CD4-positive, alpha-beta T cell (primary cell): ENCODE results near the gene STK26. TPM values are rescaled to one million over a fixed set of nuclear protein-coding genes. Genes with fewer than 3 reads are reported as not detected.
"Not testable (repeated sequence)": the region's sequence is repeated elsewhere in the genome, so short reads cannot be mapped to it uniquely, and the experiment has no call there.

Experiments
- ATAC-seq: fragments of 200-7000 bp; cut with Tn5 transposase; one replicate; pipeline ENCODE4 v1.10.0; 2022; ENCODE audit warnings: mild to moderate bottlenecking; ENCODE audit not compliant: poor library complexity
- CTCF ChIA-PET: fragments of 350-600 bp; sonication (Branson Sonifier 250); formaldehyde crosslinking; loops from one replicate; lab custom pipeline; 2021; ENCODE audit warnings: antibody characterized with exemption, inconsistent platforms; lab: Charles Lee
- POLR2A ChIA-PET: fragments of 350-600 bp; sonication (Branson Sonifier 250); formaldehyde crosslinking; loops from one replicate; lab custom pipeline; 2021; ENCODE audit warnings: antibody characterized with exemption, inconsistent platforms; lab: Charles Lee
- DNase-seq, 14 experiments: peaks; one replicate each; pipeline ENCODE4 v3.0.0-alpha.2; 2013 to 2020; ENCODE audit warnings: mixed read lengths in 2 of 14
- H3K27ac ChIP-seq, 2 donors: one replicate each; pipeline versions ENCODE4 v1.5.1 to v1.7.0; 2013; ENCODE audit warnings: low read length in 2 of 2, low read depth in 1 of 2, mild to moderate bottlenecking in 1 of 2
- H3K27me3 ChIP-seq, 2 experiments: 1 replicate in 1 of 2; 2 replicates in 1 of 2; pipeline versions ENCODE4 v1.6.1 to v1.7.0; 2013; ENCODE audit warnings: low read length in 2 of 2, control low read depth in 1 of 2, mild to moderate bottlenecking in 1 of 2, moderate library complexity in 1 of 2; ENCODE audit not compliant: insufficient read depth in 2 of 2, control insufficient read depth in 1 of 2
- H3K36me3 ChIP-seq: one replicate; pipeline ENCODE4 v1.6.1; 2013; ENCODE audit warnings: low read length, control low read depth; ENCODE audit not compliant: insufficient read depth
- H3K4me1 ChIP-seq: one replicate; pipeline ENCODE4 v1.6.1; 2013; ENCODE audit warnings: low read length, control low read depth; ENCODE audit not compliant: insufficient read depth
- H3K4me3 ChIP-seq: one replicate; pipeline ENCODE4 v1.5.1; 2013; ENCODE audit warnings: mild to moderate bottlenecking, low read length, moderate library complexity
- H3K9me3 ChIP-seq, 2 experiments: 1 replicate in 1 of 2; 2 replicates in 1 of 2; pipeline versions ENCODE4 v1.6.1 to v1.7.0; 2013; ENCODE audit warnings: low read length in 2 of 2, mild to moderate bottlenecking in 2 of 2, control low read depth in 1 of 2, moderate library complexity in 1 of 2; ENCODE audit not compliant: control insufficient read depth in 1 of 2, insufficient read depth in 1 of 2
- H3K27ac Mint-ChIP-seq: one replicate; pipeline ENCODE4 v1.8.0; 2020; ENCODE audit warnings: mixed read lengths
- H3K27me3 Mint-ChIP-seq: one replicate; pipeline ENCODE4 v1.8.0; 2021; ENCODE audit warnings: mixed read lengths
- H3K36me3 Mint-ChIP-seq: one replicate; pipeline ENCODE4 v1.8.0; 2021; ENCODE audit warnings: low read depth, mixed read lengths
- H3K4me1 Mint-ChIP-seq: one replicate; pipeline ENCODE4 v1.8.0; 2021; ENCODE audit warnings: low read depth, mixed read lengths
- H3K4me3 Mint-ChIP-seq: one replicate; pipeline ENCODE4 v1.8.0; 2020; ENCODE audit warnings: mild to moderate bottlenecking, mixed read lengths
- H3K9me3 Mint-ChIP-seq: one replicate; pipeline ENCODE4 v1.8.0; 2020; ENCODE audit warnings: mixed read lengths
- CTCF ChIP-seq: fragments of 200-600 bp; IDR thresholded peaks from one replicate; pipeline ENCODE4 v1.8.0; 2022; ENCODE audit warnings: antibody characterized with exemption, mild to moderate bottlenecking
- intact Hi-C, 2 experiments: fragments of 100-400 bp; cut with DNase I in 1 of 2; cut with micrococcal nuclease in 1 of 2; formaldehyde crosslinking; loops; one replicate each; pipeline versions ENCODE4 v1.15.1 to v1.9.0; 2023 to 2025; cut with DNase I, micrococcal nuclease
- total RNA-seq, 174 experiments: library from RNA in 2 of 174; stranded (reverse) in 2 of 174; gene quantifications; one replicate each; pipeline ENCODE4 v1.2.3 and lab custom pipeline; 2021 to 2026

The STK26 gene
- total RNA-seq, 2 experiments from 2014 or later = 25.2 to 27.9 TPM

GRCh38 chrX:132046533-132046932 is 23.4 kb downstream of the STK26 start:
- no peak for TF ChIP-seq CTCF
- H3K4me1 ChIP-seq = no peaks in the 10 kb centered on the region
- CTCF ChIA-PET = no interaction called here
- no peaks in the 10 kb centered on the region for H3K9me3 ChIP-seq
- POLR2A ChIA-PET = no interaction called here
- no peaks in the 10 kb centered on the region for H3K9me3 Mint-ChIP-seq
- intact Hi-C loops = no loop called here
- DNase-seq (no peak), ATAC-seq (no peak)
- peaks cover 7% of the 10 kb centered on the region for H3K36me3 Mint-ChIP-seq
- H3K27ac ChIP-seq = no peak overlapping the region
- no peak overlapping the region for H3K4me3 ChIP-seq
- H3K36me3 ChIP-seq = peaks cover 5% of the 10 kb centered on the region
- no peaks in the 10 kb centered on the region for H3K27me3 ChIP-seq
- H3K27me3 Mint-ChIP-seq = no peaks in the 10 kb centered on the region
- H3K27ac Mint-ChIP-seq = no peak overlapping the region
- H3K4me3 Mint-ChIP-seq = no peak overlapping the region
- peaks cover 41% of the 10 kb centered on the region for H3K4me1 Mint-ChIP-seq

GRCh38 chrX:132051778-132052177 is 28.7 kb downstream of the STK26 start:
- H3K27ac Mint-ChIP-seq, intact Hi-C loops, H3K27ac ChIP-seq, DNase-seq, H3K9me3 Mint-ChIP-seq, H3K4me1 ChIP-seq, CTCF ChIA-PET, ATAC-seq, H3K9me3 ChIP-seq, H3K36me3 ChIP-seq, H3K27me3 Mint-ChIP-seq, H3K4me3 Mint-ChIP-seq, H3K4me3 ChIP-seq, H3K27me3 ChIP-seq: not testable (repeated sequence)
- Mint-ChIP-seq H3K4me1 (peaks cover 44% of the 10 kb centered on the region), H3K36me3 (peaks cover 31% of the 10 kb centered on the region)
- POLR2A ChIA-PET = interaction anchor here (1.1 kb wide), 1 partner anchor 28 kb away, joined by 3 read pairs; no protein-coding TSS in a partner anchor

- ATAC-seq (no peak), DNase-seq (no peak)
- Histone ChIP-seq H3K4me1 (no peaks in the 10 kb centered on the region), H3K4me3 (no peak overlapping the region), H3K27me3 (no peaks in the 10 kb centered on the region), H3K36me3 (peaks cover 10% of the 10 kb centered on the region), H3K27ac (no peak overlapping the region), H3K9me3 (no peaks in the 10 kb centered on the region)
- no peak overlapping the region for H3K27ac Mint-ChIP-seq
- no peaks in the 10 kb centered on the region for H3K9me3 Mint-ChIP-seq
- no peaks in the 10 kb centered on the region for H3K27me3 Mint-ChIP-seq
- no peak for TF ChIP-seq CTCF
- POLR2A ChIA-PET = no interaction called here
- no peak overlapping the region for H3K4me3 Mint-ChIP-seq
- H3K36me3 Mint-ChIP-seq = peaks cover 51% of the 10 kb centered on the region
- H3K4me1 Mint-ChIP-seq = peaks cover 39% of the 10 kb centered on the region
- CTCF ChIA-PET = no interaction called here
- intact Hi-C loops = no loop called here
Measured at GRCh38 chrX:132058050-132058449, 34.9 kb downstream of the STK26 start.

- POLR2A ChIA-PET = no interaction called here
- Mint-ChIP-seq H3K27me3 (no peaks in the 10 kb centered on the region), H3K27ac (no peak overlapping the region), H3K4me3 (no peak overlapping the region), H3K36me3 (peaks cover 51% of the 10 kb centered on the region), H3K9me3 (no peaks in the 10 kb centered on the region), H3K4me1 (peaks cover 33% of the 10 kb centered on the region)
- H3K4me1 ChIP-seq = no peaks in the 10 kb centered on the region
- CTCF ChIA-PET = no interaction called here
- DNase-seq (no peak), ATAC-seq (no peak)
- TF ChIP-seq CTCF = no peak
- intact Hi-C loops = no loop called here
- H3K27me3 ChIP-seq = no peaks in the 10 kb centered on the region
- no peak overlapping the region for H3K27ac ChIP-seq
- H3K36me3 ChIP-seq = peaks cover 10% of the 10 kb centered on the region
- H3K9me3 ChIP-seq = no peaks in the 10 kb centered on the region
- H3K4me3 ChIP-seq = no peak overlapping the region
Measured at GRCh38 chrX:132058975-132059374, 35.9 kb downstream of the STK26 start.
